Epidermal melanocyte (primary cell): ENCODE measurements around the gene CTNNA1.
A peak's percentile ranks its signal among the peaks of the same experiment; 100 is the strongest.

Source experiments
- DNase-seq: peaks from one replicate; pipeline ENCODE4 v3.0.0; 2011; ENCODE audit warnings: low spot score; ENCODE audit not compliant: insufficient read length

Gene CTNNA1

DNA sequence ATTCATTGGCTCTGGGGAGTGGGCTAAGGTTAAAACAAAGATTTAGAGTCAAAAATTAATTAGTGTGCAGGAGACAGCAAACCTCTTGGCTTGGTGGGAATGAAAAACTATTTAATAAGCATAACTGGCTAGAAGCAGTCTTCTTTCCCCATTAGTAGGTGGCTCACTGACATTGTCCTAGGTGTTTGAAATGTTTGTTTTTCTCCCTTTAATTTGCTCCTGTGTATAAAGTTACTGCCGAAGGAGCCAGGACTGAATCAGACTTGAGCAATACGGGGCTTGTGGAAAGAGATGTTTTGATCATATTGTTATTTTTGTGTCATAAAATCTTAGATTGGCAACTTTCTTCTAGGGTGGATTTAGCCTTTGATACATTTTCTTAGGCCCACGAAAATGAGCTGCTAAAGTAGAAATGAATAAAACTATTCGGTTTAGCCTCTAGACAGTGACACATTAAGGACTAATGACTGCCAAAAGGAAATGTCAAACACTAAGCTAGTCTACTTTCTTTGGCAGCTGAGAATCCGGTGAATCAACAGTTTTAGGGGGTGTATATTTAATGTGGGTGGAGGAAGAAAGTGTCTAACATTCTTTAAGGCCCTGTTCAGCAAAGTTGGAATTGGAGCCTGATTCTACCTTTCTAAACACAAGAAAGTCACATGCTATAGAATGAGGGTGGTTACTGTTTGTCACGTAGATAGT is 91.7 kb downstream of the CTNNA1 start:
- no peak for DNase-seq

DNA sequence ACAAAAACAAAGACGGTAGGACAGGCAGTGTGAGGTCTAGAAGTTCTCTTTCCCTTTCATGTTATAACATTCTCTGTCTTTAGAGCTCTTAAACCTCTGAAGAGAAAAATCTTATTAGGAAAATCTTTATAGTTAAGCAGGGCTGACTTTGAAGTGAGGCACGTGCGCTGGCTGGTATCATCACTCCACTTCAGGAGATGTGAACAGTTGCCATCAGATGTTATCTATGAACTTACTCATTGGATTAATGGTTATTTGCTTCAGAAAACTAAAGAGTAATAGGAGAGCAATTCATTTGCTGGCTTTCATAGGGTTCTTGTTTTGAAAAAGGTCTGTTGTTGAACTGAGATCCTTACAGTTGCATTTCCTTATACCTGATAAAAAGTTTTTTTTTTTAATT is 96.2 kb downstream of the CTNNA1 start:
- no peak for DNase-seq

DNA sequence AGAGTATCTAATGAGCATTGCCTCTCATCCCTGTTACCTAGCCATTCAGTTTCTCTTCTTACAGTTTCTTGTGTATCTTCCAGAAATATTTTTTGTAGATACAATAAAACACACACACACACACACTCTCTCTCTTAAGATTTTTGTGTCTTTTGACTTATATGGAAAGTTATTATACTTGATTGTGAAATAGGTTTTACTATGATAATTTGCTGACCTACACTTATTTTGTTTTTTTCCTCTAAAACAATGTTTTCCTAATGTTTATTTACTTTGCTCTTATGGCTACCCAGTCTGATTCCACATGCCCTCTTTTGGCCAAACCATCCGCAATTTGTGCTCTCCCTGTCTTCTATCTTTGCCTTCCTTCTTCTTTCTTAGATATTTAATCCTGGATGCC is 96.7 kb downstream of the CTNNA1 start:
- DNase-seq, result no peak

DNA sequence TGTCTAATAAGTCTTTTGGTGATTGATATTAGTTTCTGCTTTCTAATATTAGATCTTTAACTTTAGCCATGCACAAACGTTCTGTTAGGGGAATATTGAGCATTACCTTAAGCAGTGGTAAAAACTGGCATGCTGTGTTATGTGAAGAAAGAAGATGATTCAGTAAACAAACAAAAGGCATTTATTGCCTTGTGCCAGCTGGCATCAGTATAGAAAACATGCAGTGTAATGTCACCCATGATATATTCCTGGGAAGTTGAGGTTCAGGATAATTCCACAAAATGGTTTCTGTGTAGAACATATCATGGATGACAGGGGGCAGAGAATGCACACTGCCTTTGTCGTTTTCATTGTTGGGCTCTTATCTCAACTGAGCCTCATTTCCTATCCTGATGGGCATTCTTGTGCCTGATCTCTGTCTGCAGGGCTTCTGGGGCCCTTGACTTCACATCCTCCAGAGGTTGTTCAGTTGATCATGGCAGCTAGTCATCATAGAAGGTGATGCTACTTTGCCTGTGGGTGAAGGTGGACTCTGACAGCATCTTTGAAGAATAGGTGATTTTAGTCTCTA is 97.7 kb downstream of the CTNNA1 start:
- no peak for DNase-seq

DNA sequence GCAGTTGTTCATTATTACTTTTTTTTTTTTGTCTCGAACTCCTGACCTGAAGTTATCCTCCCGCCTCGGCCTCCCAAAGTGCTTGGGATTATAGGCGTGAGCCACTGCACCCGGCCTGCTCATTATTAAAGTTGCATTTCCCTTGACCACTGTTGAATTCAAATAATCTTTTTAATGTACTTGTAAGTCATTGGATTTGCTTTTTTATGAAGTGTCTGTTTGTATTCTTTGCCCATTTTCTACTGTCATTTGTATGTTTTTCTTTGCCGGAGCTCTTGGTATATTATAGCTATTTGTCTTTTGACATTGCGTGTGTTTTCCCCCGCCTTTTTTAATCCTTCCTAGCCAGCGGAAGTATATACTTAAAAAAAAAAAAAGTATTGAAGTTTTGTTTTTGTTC is 99.9 kb downstream of the CTNNA1 start:
- DNase-seq, result no peak

DNA sequence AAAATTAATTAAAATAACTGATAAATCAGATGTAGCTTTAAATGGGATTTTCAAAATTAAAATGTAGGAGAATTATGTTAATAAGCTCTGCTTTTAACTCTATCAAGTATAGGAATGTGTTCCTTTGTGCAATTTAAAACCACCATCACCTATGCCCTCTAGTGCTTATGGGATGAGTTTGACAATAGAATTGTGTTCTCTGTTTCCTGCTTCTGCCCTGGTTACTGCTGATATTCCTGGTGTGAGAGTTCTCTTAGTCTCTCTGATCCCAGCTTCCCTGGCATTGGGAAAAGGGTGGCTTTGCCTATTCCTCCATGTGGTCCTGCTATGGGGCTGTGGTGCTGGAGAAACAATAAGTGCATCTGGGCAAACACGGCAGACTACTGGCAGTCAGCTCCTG is 113.8 kb downstream of the CTNNA1 start:
- no peak for DNase-seq

DNA sequence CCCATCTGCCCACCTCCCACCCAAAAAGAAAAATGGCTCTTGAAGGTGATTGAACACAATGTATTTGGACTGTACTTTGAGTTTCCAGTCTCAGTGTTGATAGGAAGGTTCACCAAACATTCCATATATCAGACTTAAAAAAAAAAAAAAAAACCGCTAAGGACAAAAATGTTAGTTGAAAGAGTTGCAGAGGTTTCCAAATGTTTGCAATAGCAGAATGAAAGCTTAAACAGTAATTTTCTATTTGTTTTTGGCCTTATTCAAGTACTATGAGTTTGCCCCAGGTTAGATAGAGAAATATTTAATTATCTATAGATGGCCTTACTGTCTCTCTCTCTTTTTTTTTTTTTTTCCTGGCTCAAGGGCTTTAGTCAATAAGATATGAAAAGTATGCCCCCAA is 115.8 kb downstream of the CTNNA1 start:
- no peak for DNase-seq

DNA sequence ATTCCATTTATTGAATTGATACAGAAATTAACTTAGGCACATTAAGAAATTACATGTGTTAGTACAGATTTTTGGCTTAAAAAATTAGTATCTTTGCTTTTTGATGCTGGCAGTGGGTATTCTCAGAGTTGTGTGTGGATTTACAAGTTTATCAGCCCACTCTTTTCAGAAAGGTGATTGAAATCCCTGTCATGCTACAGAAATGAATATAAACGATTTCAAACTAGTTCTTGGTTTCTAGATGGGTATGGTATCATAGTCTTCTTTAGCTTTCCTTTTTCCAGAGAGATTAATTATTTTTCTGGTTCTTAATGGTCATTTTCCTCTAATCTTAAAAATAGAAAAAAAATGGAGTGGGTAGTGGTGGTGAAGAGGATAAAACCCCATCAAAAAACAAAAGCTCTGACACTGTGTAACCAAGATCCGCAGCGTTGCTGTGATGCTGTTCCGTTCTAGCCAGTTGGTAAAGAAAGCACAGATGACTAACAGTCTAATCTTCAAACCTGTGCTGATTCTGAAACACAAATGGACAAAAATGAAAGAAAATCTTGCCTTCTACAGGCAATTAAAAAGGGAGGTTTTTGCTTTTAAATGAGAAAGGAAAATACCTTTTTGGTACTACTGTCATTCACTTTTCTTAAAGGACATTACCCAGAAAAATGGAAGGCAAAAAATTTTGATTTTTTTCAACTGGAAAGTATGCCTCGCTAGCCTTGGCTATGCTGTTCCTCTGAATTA is 116.7 kb downstream of the CTNNA1 start:
- no peak for DNase-seq

DNA sequence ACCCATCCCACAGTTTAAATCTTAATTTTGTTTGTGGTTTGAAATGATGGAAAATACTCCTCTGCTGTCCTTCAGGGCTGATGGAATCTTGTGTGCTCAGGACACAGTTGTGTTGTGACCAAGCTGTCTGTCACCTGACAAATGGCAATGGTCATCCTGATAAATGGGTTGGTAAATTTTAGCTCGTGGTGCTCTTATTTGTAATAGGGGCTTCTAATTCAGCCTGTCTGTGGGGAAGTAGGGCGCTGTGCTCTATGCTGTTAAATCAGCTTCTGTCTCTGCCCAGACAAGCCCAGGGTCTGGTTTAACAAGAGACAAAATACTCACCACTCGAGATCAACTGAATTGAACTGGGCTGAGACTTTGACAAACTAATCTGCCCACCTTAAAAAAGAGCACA is 117.4 kb downstream of the CTNNA1 start:
- DNase-seq, result no peak

DNA sequence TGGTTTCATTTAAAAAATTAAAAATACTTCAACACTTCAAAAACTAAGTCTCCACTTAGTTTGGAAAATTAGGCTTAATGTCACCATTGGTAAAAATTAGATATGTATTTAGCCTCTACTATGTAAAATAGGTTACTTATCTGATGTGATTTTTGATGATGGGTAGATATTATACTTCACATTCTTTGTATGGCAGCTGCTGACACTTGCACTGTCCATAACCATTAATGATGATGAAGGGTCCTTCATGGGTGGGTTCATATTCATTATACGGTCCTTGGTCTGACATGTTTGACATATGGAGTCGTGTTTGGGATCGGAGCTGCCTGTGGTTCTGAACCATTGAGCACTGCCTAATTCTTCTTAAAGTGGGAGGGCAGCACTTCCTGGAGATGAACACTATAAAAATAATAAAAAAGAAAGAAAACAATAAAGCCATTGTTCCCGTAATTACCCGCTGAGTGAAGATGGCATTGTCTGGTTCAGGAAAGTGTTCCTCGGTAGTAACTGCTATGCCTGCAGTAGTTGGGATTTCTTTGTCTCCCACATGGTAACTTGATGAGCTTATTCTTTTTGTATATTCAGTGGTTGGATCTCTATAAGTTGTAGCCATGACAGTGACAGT is 119.7 kb downstream of the CTNNA1 start:
- peak; percentile 25 for DNase-seq

DNA sequence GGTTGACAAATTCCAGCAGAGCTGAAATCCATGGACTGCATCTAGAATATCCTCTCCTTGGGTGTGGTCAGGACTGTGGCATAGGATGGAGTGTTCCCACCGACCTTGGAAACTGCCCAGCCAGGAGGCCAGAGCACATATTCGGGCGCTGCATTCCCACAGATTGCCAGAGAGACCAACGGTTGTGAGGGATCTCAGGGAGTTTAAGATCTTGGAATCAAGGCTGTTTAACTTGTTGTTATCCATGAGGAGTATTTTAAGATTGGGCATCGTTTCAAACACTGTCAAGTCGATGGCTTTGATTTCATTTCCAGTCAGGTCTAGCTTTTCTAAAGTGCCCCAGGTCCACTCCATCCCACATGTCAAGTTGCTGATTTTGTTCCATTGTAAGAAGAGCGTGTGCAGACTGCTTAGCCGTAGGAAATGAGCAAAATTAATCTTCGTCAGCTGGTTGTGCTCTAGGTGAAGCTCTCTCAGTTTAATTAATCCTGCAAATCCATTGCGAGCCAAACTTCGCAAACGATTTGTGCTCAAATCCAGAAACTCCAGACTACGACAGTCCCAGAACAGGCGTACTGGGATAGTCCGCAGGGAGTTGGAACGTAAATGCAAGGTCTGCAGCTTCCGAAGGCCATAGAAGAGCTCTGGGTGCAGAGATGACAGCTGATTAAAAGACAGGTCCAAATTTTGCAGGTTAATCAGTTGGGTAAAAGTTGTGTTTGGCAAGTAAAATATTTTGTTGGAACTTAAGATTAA is 120.4 kb downstream of the CTNNA1 start:
- no peak for DNase-seq

DNA sequence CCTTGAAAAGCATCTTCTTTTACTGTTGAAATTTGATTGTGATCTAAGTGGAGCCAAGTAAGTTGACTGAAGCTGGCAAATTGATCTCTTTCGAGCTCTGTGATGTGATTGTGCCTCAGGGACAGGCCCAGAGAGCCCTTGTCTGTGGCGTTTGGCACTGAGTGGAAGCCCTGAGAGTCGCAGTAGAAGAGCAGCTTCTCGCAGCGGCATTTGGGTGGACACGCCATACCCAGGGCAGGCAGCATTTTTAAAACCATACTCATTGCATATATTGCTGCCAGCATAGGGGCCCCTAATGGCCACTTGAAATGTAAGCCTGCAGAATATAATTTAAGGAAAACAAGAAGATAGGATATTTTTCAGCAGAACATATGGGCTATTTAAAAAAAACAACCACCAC is 121.0 kb downstream of the CTNNA1 start:
- no peak for DNase-seq

DNA sequence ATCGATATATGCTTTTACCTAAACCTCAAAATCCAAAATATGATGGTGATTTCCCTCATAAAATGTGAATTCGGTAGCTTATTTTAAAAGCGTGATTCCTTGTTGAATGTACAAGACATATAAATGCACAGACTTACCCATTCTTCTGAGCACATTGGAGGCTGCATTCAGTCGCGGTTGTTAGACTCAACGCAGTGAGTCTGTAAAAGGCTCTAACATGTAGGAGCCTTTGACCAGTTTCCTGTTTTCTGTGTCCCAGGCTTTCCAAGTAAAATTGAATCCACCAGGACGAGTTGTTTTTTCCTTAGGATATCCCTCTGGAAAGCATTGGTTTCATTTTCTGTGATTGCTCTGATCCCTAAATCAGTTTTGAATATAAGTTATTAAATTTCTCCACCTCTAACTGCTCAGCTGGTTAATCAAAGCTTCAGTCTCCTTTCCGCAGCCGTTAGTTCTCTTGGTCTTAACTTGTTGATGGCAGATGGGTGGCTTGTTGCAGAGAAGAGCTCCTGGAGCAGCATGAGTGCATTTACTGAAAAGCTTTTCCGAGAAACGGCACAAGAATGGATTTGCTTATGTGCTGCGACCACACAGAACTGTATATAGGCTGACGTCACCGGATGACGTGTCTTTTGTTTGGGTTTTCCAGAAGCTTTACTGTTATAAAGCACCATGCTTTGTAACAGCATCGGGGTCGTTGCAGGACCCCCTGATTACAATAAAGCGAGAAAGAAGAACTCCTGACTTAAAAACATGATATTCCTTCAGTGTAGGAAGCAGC is 121.7 kb downstream of the CTNNA1 start, which contains the start of gene LRRTM2:
LRRTM2 (minus strand) TSS at position 565 of the 781 bp plus-strand sequence; CDS start at position 141, 424 bp downstream.
- peak; percentile 43 for DNase-seq

DNA sequence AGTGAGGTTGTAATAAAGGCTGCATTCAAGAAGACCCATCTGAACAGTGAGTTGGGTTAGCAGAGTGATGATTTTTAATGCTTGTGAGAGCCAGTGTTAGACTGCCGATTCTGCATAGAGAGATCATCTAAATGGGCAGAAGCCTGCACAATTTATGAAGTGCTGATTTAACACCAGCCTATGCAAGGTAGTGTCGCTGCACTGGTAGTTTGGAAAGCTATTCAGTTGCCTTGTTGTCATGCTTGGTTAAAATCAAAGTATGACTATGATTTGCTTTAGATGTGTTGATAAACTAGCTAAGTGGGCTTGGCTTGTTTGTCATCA is 122.3 kb downstream of the CTNNA1 start:
- no peak for DNase-seq

DNA sequence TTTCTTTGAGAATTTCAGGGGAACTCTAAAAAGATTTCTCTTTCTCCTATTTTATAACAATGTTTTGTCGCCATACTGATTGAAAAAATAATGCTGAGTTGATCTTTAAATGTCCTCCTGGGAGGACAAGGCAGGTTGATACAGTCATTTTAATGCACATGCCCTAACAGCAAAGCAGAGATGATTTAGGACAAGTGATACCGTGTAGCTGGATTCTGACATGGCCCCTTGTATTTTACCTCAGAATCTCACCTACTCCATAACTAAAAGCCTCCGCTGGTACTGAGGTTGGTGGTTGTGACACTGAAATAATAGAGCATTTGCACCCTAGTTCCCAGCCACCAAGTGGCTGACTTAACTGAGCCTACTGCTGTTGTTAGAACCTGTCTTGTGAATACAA is 122.7 kb downstream of the CTNNA1 start:
- no peak for DNase-seq

DNA sequence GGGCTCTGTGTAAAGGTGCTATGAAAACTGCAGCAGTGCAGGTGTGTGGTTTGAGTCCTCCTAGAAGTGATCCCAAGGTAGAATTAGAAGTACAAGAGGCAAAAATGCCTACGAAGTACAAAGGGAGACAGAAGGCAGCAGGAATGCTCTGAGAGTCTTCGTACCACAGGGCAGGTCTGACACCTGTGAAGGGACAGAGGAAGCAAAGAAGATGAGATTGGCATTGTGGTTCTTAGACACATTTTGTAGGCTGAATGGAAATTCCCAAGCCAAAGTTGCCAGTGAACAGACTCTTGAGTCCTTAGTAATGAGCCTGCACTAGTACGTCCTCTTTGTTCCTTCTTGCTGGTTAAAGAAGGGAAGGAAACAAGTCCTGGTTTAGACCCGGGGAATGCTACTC is 123.6 kb downstream of the CTNNA1 start:
- no peak for DNase-seq

DNA sequence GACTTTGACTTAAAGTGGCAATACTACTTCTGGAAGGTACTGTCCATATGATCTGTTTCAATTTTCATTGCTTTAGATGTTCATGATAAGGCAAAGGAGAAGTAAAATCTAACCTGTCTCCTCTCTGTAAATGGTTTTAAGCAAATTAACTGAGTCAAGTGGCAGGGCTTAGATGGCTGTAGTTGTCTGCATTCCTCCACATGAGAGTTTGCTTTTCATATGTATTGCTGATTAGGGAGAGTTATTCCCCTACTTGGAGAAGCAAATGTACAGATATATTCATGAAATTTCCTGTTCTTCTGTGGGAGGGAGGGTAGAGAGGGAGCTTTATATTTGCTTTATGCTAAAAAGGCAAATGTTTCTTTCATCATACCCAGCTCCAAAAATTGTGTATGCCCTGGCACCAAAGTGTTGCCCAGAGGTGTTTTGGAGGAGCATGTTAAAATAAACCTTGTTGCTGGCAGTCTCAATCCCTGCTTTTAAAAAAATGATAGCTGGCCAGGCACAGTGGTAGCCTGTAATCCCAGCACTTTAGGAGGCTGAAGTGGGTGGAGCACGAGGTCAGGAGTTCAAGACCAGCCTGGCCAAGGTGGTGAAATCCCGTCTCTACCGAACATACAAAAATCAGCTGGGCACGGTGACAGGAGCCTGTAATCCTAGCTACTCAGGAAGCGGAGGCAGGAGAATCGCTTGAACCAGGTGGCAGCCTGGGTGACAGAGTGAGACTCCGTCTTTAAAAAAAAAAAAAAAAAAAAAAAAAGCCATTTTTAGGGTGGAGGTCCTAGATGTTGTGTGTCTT is 125.4 kb downstream of the CTNNA1 start:
- no peak for DNase-seq

DNA sequence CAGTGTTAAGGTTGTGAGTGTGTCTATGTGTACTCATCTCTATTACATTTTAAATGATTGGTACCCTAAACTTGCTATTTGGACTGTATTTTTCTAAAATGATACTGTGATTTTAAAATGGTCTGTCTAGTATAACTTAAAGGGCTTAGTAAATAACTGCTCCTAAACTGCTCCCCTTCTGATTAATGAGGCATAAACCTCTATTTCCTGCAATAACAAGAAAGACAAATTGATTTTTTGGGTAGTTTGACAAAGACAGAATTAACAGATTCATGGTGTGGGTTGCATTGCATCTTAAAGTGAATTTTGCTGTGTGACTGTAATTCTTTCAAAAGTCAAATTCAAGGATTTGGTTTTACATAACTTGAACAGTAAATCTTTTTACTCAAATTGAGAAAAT is 130.0 kb downstream of the CTNNA1 start:
- DNase-seq, result no peak

DNA sequence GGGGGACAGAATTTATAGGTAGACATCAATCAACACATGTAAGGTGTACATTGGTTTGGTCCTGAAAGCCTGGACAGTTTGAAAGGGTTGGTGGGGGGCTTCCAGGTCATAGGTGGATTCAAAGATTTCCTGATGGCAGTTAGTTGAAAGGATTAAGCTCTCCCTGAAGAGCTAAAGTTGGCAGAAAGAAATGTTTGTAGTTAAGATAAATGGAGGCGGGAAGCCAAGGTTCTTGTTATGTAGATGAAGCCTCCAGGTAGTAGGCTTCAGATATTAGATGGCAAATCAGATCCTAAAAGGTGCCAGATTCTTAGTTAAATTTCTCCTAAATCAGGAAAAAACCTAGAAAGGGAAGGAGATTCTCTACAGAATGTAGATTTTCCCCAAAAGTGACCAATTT is 130.9 kb downstream of the CTNNA1 start:
- DNase-seq, result no peak

DNA sequence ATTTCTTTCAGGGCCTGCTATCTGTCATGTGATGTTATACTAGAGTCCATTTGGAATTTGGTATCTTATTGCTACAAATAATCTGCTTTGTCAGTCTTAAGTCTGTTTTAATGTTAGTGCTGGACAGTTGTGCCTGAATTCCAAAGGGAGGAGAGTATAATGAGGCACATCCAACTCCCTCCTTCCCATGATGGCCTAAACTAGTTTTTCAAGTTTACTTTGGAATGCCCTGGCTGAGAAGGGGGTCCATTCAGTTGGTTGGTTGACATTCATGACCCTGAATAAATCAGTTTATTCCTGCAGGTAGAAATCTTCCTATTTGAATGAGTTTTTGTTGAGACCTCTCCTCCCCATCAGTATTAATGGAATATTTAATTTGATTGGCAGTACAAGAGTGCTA is 131.3 kb downstream of the CTNNA1 start:
- no peak for DNase-seq
